T follicular helper cell (primary cell): ENCODE measurements around the gene DISP2.

ENCODE experiments used
- DNase-seq: peaks from one replicate; pipeline ENCODE4 v3.0.0-alpha.2; 2020; ENCODE audit warnings: low read depth

The DISP2 gene

GRCh38 chr15:40388941-40389823 is 31.2 kb downstream of the DISP2 start:
- DNase-seq, result no peak

- no peak for DNase-seq
Observed at GRCh38 chr15:40389824-40390595, 32.0 kb downstream of the DISP2 start.

DNA sequence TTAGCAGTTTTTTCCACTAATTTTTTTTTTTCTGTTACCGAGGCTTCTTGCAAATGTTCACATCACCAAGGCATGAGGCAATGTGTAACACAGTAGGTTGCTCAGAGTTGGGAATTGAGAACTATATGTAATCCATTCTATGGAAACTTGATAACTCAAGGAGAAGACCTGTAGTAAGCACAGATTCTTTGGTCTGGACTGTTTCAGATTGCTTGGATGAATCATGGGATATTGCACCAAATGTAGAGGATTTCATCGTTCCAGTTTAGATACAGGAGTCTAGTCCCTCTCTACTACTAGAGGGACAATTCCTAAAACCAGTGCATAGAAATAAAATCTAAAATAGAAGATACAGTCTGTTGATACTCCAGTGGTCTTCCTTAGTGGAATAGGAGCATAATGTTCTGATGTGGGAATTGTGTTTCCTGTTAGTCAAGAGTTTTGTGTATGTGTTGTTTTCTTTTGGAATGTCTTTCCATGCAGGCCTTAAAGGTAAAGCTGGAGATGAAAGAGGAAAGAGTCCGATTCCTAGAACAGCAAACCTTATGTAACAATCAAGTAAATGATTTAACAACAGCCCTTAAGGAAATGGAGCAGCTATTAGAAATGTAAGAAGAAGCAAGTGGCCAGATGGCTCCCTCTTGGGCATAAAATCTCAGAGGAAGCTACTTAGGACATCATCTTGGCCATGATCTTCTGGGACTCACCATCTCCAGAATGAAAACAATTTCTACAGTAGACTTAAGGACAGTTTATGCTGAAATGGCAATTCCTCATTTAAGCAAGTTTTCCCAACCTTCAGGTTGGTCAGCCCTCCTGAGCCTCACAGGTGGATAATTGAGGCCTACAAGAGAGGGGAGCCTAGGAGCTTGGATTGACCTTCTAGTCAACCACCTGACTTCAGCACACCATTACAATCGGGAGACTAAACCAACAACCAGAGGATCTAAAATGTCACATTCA is 35.2 kb downstream of the DISP2 start:
- no peak for DNase-seq

DNA sequence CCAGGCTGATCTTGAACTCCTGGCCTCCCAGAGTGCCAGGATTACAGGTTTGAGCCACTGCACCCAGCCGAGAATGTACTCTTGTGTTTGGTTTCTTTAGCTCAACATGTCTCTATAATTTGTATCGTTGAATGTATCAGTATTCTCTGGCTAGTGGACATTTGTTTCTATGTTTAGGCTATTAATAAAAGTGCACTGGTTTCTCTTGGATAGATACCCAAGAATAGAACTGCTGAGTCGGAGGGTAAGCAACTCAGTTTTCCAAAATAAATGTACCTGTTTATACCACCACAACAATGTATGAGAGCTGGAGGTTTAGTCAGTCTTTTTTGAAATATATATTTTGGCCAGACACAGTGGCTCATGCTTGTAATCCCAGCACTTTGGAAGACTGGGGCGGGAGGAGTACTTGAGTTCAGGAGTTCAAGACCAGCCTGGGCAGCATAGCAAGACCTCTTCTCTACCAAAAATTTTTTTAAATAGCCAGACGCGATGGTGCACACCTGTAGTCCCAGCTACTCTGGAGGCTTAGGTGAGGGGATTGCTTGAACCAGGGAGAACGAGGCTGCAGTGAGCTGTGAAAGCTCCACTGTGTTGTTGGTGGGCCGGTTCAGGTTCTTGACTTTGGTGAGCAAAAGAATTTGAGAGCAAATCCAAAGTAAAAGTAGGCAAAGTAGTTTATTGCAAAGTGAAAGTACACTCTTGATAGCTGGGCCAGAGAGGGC is 39.8 kb downstream of the DISP2 start:
- no peak for DNase-seq

DNA sequence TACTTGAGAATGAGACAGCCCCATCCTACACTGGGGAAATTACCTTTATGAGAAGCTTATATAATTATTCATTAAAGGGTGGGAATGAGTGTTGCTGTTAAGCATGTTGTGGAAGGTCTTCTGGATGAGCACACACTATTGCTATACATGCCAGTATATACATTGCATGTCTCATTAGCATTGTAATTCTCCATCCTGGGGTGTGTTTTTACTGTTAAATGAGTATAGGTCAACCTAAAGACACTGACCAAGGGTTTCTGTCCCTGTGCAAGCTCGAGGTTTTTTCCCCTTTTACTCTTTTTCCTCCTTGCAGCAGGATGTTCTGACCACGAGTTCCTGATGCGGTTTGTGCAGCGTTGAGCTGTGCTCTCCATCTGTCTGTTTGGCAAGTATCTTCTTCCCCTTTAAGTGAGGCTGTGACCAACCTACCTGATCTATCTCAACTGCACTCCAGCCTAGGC is 40.4 kb downstream of the DISP2 start:
- DNase-seq, result no peak

- DNase-seq, result no peak
Observed at GRCh38 chr15:40399370-40399769, 41.4 kb downstream of the DISP2 start.

- peak; percentile 72 for DNase-seq
Observed at GRCh38 chr15:40405501-40406381, 47.7 kb downstream of the DISP2 start, which contains the start of gene IVD. TSS of gene IVD (plus strand) at chr15:40405795. CDS start at chr15:40405828, 33 bp downstream.

- no peak for DNase-seq
Observed at GRCh38 chr15:40407330-40407990, 49.4 kb downstream of the DISP2 start.

- no peak for DNase-seq
Observed at GRCh38 chr15:40409366-40409765, 51.3 kb downstream of the DISP2 start.

- no peak for DNase-seq
Observed at GRCh38 chr15:40410476-40410875, 52.5 kb downstream of the DISP2 start.

- no peak for DNase-seq
Observed at GRCh38 chr15:40412095-40412759, 54.2 kb downstream of the DISP2 start.

GRCh38 chr15:40413036-40413435 is 55.0 kb downstream of the DISP2 start:
- no peak for DNase-seq

- DNase-seq, result no peak
Observed at GRCh38 chr15:40414816-40415215, 56.8 kb downstream of the DISP2 start.

DNA sequence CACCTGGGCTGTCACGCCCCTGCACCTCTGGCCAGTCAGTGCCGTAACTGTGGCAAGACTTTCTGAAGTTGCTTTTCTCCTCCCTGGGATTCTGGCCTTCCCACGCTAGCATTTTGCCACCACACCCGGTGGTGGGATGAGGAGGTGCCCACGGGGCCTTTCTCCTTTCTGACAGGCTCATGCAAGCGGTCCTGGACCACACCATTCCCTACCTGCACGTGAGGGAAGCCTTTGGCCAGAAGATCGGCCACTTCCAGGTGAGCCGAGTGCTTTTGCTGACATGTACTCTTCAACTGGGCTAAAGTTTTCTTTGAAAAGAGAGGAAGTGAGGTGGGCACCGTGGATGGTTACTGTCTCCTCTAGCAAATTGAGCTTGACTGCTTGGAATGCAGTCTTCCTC is 57.2 kb downstream of the DISP2 start:
- DNase-seq, result no peak

DNA sequence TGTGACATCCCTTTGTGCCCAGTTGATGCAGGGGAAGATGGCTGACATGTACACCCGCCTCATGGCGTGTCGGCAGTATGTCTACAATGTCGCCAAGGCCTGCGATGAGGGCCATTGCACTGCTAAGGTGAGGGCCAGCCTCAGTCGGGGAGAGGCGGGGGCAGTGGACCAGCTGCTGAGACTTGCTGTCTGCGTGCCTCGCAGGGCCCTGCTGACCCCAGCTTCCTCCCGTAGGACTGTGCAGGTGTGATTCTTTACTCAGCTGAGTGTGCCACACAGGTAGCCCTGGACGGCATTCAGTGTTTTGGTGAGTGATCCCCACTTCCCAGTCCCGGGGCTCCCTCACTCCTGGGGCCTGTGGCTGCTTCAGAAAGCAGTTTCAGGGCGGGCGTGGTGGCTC is 58.0 kb downstream of the DISP2 start:
- DNase-seq, result no peak

DNA sequence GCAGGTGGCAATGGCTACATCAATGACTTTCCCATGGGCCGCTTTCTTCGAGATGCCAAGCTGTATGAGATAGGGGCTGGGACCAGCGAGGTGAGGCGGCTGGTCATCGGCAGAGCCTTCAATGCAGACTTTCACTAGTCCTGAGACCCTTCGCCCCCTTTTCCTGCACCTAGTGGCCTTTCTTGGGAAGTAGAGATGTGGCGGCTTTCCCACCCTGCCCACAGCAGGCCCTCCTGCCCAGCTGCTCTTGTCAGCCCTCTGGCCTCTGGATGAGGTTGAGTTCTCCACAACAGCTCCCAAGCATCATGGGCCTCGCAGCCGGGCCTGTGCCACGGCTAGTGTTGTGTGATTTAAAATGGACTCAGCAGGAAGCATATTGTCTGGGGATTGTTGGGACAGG is 60.1 kb downstream of the DISP2 start:
- no peak for DNase-seq

- no peak for DNase-seq
Observed at GRCh38 chr15:40420071-40420713, 62.2 kb downstream of the DISP2 start.

GRCh38 chr15:40420793-40421192 is 62.8 kb downstream of the DISP2 start:
- DNase-seq, result no peak
